ENCODE measurements around the gene PKP3. TPM values are rescaled to one million over a fixed set of nuclear protein-coding genes. Genes with fewer than 3 reads are reported as not detected.
"Not testable (repeated sequence)": the region's sequence is repeated elsewhere in the genome, so short reads cannot be mapped to it uniquely, and the experiment has no call there.

PKP3 gene
- total RNA-seq, 1 experiment from 2014 or later, result 2.4 TPM

DNA sequence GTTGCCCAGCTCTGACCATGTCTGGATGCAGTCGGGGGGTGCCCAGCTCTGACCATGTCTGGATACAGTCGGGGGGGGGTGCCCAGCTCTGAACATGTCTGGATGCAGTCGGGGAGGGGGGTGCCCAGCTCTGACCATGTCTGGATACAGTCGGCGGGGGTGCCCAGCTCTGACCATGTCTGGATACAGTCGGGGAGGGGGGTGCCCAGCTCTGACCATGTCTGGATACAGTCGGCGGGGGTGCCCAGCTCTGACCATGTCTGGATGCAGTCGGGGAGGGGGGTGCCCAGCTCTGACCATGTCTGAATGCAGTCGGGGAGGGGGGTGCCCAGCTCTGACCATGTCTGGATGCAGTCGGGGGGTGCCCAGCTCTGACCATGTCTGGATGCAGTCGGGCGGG is 16.7 kb downstream of the PKP3 start:
- DNase-seq (ENCODE audit: low spot score), result not testable (repeated sequence)

DNA sequence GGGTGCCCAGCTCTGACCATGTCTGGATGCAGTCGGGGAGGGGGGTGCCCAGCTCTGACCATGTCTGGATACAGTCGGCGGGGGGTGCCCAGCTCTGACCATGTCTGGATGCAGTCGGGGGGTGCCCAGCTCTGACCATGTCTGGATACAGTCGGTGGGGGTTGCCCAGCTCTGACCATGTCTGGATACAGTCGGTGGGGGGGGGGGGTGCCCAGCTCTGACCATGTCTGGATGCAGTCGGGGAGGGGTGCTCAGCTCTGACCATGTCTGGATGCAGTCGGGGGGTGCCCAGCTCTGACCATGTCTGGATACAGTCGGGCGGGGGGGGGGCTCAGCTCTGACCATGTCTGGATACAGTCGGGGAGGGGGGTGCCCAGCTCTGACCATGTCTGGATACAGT is 17.5 kb downstream of the PKP3 start:
- not testable (repeated sequence) for DNase-seq (ENCODE audit: low spot score)

DNA sequence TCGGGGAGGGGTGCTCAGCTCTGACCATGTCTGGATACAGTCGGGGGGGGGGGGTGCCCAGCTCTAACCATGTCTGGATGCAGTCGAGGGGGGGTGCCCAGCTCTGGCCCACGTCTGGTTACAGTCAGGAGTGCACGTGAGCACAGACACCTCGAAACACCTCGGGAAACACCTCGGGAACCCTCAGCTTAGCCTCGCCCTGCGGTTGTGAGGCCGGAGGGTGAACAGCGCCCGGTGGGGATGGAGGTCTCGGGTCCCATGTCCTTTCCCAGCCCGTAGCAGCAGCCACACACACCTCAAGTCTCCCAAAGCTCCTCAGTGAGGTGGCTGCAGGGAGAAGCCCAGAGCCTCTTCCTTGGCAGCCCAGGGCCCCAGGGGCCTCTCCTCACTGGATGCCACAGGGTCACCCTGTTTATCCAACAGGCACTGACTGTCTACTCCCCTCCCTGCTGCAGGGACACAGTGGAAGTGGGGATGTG is 18.7 kb downstream of the PKP3 start:
- DNase-seq (ENCODE audit: low spot score), result no peak

DNA sequence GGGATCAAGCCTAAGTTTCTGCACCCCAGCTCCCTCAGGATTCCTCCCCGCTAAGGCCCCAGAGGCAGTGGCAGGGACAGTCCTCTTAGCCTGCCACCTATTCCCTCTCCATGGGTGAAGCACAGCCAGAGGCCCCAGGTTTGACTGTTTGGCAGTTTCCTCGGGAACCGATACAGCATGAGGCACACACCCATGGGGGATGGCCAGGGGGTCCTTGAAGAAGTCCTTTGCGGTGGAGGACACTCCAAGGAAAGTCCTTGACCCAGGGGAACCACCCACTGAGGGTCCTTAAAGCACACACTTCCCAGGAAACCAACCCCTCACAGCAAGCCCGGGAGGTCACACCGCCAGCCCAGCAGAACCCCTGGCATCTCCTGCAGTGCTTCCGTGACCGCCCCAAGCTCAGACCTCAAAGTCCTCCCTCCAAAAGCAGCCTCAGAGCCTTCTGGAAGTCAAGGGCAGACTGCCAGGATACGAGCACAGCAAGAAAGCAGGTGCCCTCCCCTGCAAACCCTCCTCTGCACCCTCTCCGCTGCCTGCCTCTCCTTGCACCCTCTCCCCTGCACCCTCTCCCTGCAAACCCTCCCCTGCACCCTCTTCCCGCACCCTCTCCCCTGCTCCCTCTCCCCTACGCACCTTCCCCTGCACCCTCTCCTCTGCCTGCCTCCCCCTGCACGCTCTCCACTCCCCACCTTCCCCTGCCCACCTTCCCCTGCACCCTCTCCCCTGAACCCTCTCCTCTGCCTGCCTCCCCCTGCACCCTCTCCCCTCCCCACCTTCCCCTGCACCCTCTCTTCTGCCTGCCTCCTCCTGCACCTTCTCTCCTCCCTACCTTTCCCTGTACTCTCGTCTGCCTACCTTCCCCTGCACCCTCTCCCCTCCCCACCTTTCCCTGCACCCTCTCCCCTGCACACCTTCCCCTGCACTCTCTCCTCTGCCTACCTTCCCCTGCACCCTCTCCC is 19.4 kb downstream of the PKP3 start:
- no peak for DNase-seq (ENCODE audit: low spot score)

DNA sequence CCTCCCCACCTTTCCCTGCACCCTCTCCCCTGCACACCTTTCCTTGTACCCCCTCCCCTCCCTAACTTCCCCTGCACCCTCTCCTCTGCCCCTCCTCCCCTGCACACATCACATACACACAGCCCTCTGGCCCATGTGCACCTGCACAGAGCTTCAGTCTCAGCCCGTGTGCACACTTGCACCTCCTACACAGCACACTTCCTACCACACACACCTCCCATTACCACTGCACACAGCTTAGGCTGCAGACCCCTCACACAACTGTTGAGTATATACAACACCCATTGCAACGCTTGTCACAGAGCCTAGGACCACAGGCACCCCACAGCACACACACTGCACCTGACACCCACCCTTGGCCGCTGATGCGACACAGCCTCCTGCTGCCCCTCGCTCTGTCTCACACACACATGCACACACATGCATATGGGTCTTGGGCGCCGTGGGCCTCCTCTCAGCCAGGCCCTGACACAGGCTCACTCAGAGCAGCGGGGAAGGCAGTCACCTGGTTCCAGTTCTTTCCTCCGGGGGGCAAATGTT is 20.4 kb downstream of the PKP3 start:
- DNase-seq (ENCODE audit: low spot score), result no peak

DNA sequence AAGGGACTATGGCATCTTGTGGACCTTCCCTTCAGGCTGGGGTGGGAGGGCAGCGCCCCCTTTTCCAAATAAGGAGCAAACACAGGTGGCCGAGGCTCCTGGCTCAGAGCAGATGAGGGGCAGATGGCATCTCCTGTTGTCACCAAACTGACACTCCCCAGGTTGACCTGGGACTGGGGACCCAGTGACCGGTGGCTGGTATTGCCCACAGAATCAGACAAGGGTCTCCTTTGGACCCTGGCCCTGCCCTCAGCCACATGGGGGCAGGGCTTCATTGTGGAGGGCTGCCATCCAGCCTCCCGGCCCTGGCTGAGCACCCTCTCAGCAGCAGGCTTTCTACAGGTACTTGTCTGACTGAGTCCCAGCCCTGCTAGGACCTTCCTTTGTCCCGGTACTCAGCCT is 21.6 kb downstream of the PKP3 start:
- DNase-seq (ENCODE audit: low spot score), result no peak

DNA sequence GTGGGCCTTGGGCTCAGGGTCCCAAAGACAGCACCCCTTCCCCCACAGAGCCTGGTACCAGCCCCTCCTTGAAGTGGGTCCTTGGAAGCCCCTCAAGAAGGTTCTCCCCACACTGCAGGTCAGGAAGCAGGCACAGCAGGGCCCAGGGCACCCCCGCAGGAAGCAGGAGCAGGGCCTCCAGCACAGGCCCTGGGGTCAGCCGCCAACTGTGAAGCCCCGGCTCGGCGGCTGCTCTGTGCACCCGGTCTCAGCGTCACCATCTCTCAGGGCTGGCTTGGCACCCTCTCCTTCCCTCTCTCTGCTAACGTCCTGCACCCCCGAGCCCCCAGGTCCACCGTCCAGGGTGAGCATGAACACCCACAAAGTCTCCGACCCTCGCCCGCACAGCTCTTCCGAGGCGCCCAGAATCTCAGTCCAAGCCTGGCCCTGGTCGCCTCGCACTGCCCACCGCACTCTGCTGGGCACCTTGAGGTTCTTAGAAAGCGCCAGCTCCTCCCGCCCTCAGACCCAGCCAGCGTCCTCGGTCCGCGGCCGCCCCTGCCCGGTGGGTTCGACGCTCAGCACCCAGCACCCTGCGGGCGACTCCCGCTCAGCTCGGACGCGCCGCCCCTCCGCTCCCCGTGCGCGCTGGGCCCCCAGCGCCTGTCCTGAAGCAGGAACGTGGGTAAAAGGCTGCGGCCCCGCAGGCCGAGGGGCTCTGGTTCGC is 22.2 kb downstream of the PKP3 start:
- DNase-seq (ENCODE audit: low spot score), result no peak

DNA sequence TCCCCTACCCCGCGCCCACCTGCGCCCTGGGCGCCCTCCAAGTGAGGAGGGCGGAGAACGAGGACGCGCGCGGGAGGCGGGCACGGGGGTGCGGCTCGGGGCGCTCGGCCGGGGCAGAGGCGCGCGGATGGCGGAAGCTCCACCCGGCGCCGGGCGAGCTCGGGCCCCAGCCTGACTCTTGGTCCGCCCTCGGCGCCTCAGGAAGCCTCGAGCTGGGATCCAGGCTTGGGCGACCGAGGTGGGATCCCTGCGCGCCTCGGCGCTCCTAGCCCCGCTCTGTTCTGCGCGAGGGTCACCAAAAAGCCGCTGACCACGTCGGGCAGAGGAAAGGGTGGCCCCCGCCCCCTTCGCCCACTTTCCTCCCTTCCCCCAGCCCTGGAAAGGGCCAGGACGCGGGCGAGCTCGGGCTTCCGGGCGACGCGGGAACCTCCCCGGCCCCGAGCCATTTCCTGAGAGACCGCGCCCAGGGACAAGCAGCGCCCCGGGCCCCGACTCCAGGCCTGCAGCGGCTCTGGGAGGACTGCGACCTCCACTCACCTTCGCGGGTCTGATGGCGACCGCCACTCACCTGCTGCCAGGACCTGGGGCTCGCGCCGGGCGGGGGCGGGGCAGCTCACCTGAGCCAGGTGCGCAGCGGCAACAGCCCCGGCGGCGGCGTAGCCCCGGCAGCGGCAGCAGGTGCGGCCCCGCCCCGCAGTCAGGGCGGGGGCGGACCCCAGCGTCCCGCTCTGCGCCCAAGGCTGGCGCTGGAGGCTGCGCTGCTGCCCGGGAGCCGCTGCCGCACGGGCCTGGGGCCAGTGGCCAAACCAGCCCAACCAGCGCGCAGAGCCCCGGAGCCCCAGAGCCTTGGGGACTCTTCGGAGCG is 23.0 kb downstream of the PKP3 start:
- DNase-seq (ENCODE audit: low spot score), result no peak

DNA sequence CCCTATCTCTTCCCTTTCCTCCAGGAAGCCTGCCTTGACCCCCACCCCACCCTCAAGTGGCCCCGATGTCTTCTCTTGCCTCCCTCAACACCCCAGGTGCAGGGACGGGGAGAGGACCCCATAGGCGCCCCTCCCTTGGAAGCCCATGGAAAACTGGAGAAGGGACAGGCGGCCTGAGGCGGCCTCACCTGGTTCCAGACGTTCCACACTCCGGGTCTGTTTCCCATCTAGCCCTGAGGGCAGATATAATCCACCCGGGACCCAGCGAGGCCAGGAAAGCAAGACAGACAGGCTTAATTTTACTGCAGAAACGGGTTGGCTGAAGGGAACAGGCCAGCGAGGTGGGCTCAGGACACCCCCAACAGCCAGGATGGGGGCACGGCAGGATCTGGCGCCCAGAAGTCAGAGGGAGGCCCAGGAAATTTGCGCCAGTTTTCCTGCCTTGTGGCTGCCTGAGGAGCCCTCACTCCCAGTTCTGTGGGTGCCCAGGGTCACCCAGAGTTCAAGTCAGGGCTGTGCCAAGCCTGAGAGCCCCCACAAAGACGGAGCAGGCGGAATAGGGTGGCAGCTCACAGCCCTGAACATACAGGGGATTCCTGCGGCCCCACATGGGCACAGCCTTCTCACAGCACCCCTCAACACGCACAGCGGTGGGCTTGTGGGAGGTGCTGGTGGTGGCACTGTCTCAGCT is 23.8 kb downstream of the PKP3 start:
- no peak for DNase-seq (ENCODE audit: low spot score)

DNA sequence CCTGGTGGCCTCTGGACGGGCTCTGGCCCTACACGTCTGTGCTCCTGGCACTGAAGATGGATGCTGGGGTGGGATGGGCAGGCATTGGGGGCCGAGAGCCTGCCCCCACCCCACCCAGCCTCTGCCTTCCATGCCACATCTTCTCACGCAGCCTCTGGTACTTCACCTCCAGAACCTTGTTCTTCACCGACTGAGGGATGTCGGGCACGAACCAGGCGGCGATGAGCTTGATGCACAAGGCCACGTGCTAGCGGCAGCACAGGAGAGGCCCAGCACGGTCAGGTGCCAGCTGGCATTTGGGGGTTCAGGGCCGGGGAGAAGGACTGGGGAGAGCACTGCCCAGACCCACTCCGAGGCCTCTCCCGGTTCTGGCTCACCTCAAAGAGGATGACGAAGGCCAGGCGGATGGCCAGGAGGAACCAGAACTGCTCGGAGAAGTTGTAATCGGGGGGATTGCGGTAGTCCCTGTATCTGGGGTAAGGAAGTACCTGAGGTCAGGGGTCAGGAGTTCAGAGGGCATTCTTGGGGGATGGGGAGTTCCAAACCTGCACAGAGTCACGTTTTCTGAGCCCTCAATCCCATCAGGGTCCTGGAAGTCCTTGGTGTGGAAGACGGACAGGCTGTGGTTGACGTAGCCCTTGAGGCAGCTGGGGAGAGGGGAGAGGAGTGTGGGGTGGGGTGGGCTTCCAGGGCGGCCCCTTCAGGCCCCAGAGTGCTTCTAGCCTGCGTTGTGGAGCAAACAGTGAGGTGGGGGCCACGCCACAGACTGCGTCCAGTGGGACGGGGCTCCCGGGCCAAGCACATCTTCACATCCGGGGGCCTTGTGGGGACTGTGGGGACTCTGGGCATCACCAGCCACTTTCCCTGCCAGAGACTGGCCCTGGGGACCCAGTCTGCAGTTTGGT is 24.6 kb downstream of the PKP3 start:
- DNase-seq (ENCODE audit: low spot score), result no peak

DNA sequence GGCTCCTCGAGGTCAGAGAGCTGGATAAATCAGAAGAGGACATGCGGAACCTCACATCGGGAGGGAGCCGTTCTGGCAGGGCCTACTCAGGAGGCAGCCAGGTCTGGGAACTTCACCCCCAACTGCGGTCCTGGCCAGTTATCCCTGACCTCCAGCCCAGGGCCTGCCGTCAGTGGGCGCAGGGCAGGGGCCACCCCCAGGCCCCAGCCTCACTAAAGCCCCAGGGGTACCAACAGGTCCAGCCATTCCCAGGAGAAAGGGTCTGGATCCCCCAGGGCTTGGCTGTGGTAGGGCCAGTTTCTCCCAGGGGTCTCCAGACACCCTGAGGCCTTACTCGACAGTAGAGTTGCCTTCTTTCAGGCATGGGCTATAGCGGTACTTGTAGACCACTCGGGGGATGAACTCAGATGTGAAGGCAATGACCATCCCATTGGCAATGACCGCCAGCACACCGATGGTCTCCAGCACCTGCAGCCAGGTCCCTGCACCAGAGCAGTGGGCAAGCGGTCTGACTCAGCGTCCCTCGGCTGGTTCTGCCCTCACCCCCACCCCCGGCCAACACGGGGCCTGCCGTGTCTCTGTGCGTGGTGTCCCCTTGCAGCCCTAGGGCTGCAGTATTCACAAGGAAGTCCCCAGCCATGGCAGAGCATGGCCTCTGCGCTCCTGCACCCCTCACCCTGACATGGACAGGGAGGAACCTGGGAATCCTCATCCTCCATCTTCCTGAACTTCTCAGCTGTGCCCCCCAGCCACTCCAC is 25.4 kb downstream of the PKP3 start:
- no peak for DNase-seq (ENCODE audit: low spot score)

DNA sequence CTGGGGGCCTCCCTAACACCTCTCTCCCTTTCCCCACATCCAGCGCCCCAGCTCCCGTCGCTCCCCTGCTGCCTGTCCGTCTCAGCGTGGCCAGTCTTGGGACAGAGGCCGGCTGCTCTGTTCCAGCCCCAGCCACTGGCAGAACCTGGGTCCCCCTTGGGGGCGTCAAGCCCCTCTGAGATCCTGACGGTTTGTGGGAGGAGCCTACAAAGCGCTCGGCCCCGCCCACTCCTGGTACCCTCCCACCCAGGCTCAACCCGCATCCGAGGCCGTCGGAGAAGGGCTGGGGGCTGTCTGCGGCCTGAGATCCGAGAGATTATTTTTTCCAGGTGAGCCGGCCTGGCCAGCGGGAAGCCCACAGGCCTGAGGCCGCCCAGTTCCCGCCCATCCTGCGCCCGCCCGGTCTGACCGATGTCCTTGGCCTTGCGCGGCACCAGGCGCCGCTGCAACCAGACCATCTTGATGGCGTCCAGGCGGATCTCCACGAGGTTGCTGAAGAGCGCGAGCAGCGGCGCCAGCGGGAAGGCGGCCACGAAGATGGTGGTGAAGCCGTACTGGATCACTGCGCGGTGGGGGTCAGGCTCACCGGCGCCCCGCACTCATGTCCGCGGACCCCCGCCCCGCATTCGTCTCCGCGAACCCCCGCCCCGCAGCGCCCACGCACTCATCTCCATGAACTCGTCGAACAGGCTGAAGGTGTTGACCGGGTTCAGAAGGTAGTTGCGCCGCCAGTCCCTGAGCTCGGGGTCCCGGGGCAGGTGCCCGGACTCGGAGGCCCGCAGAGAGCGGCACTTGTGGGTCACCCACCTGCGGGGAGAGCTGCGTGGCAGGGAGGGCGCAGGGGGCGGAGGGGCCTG is 26.3 kb downstream of the PKP3 start:
- no peak for DNase-seq (ENCODE audit: low spot score)

DNA sequence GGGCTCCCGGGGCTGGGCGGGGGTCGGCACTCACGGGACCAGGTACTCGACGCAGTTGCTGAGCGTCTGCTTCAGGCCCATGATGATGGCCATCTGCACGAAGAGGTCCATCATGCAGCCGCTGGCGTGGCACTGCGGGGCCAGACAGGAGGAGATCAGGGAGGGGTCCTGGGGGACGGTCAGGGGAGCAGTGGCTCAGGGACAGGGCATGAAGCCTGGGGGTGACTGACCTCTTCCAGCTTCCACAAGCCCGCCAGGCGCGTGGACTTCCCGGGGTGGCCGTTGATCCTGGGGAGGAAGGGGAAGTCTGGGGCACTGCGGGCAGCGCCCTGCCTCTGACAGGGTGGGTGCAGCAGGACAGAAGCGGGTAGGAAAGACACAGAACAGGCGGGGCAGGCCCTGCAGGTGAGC is 26.9 kb downstream of the PKP3 start:
- no peak for DNase-seq (ENCODE audit: low spot score)

DNA sequence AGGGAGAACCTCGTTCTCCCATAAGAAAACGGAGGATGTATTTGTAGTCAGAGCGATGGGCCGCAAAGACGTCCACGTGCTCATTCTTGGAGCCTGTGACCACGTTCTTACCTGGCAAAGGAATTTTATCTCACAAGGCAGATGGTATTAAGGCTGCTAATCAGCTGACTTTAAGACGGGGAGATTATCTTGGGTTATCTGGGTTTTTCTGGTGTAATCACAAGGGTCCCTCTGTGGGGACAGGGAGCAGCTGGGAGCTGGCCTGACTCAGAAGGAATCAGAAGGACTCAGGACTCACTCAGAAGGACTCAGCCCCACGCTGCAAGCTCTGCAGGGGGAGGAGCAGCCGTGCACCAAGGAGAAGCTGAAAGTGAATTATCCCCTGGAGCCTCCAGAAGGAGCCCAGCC is 28.2 kb downstream of the PKP3 start:
- DNase-seq (ENCODE audit: low spot score), result no peak

DNA sequence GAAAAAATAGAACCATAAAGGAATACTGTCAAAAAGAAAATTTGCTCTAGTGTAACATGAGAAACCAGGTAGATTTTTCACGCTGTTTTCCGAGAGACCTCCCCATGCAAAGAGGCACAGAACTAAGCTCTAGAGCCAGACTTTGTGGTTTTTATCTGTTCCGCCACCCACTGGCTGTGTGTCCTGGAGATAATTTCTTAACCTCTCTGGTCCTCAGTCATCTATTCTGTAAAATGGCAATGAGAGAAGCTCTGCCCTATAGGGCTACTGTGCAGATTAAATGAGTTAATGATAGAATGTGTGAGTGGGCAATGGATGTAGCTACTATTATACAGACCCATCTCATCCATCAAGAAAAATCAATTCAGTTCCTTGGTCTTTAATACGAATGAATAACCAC is 30.2 kb downstream of the PKP3 start:
- DNase-seq (ENCODE audit: low spot score), result no peak

DNA sequence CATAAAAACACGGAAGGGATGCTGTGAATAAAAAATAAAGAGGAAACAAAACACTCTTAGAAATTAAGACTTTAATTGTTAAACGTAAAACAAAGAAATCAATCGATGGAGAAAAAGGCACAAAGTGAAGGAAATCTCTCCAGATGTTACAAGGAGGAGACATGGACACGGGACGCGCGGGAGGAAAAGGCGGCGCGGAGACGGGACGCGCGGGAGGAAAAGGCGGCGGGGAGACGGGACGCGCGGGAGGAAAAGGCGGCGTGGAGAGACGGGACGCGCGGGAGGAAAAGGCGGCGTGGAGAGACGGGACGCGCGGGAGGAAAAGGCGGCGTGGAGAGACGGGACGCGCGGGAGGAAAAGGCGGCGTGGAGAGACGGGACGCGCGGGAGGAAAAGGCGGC is 30.8 kb downstream of the PKP3 start:
- not testable (repeated sequence) for DNase-seq (ENCODE audit: low spot score)

DNA sequence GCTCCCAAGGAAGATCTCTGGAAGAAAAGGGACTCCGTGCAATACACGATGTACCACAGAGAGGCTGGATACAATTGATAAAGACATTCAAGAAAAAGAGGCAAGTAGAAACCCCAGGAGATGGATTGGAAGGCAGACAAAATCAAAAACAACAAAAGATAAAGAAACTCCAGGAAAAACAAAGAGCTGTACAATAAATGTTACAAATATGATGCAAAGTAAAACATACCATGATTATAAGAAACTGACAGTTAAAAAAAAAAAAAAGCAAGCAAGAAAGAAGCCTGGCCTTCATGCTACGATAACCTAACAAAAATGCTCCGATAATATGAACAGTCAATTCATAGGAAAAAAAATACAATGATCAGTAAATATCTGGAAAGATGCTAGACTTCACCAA is 31.3 kb downstream of the PKP3 start:
- no peak for DNase-seq (ENCODE audit: low spot score)

DNA sequence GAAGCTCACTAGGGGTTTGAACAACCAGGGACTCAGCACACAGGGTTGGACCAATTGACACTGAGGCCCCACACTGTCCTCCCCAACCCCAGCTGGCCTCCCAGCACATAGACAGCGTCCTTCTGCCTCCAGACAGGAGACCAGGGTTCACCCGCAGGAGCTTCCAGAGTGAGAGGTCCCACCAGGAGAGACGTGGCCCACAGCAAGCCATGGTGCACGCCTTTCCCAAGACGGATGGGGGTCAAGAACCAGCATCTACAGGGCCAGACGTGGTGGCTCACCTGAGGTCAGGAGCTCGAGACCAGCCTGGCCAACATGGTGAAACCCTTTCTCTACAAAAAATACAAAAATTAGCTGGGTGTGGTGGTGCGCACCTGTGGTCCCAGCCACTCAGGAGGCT is 32.8 kb downstream of the PKP3 start:
- no peak for DNase-seq (ENCODE audit: low spot score)

All from H4 (cell line).